GM19238 (cell line): ENCODE measurements around the gene GPC1.

Experiments
- DNase-seq: peaks from one replicate; pipeline ENCODE4 v3.0.0; 2011; ENCODE audit warnings: low spot score; ENCODE audit not compliant: insufficient read length

GPC1 gene

GRCh38 chr2:240511351-240512108 is 76.1 kb downstream of the GPC1 start:
- DNase-seq, result no peak

GRCh38 chr2:240512109-240512485 is 76.6 kb downstream of the GPC1 start:
- no peak for DNase-seq

GRCh38 chr2:240512666-240513535 is 77.4 kb downstream of the GPC1 start:
- no peak for DNase-seq

GRCh38 chr2:240513549-240514287 is 78.3 kb downstream of the GPC1 start:
- peak; percentile 89 for DNase-seq

- no peak for DNase-seq
Measured at GRCh38 chr2:240514631-240515030, 79.2 kb downstream of the GPC1 start.

- no peak for DNase-seq
Measured at GRCh38 chr2:240517342-240517741, 81.9 kb downstream of the GPC1 start.
